Right lobe of liver (tissue), 6 donors: ENCODE measurements around the gene SUCO. TPM values are rescaled to one million over a fixed set of nuclear protein-coding genes. Genes with fewer than 3 reads are reported as not detected.
"Not testable (repeated sequence)": the region's sequence is repeated elsewhere in the genome, so short reads cannot be mapped to it uniquely, and the experiment has no call there.

Experiments used
- ATAC-seq, 4 donors: fragments of 200-7000 bp; cut with Tn5 transposase; one replicate each; pipeline ENCODE4 v1.9.1; 2020; ENCODE audit warnings: mild to moderate bottlenecking in 4 of 4, moderate library complexity in 4 of 4
- DNase-seq, 3 donors: peaks; one replicate each; pipeline ENCODE4 v3.0.0-alpha.2; 2020
- H3K27ac ChIP-seq, 3 donors: fragments of 200-600 bp; one replicate each; pipeline ENCODE4 v1.8.0; 2022
- H3K27me3 ChIP-seq, 2 donors: fragments of 200-600 bp; one replicate each; pipeline ENCODE4 v1.8.0; 2022
- H3K36me3 ChIP-seq, 4 donors: fragments of 200-600 bp; sonication (generic) in 1 of 4; one replicate each; pipeline versions ENCODE4 v1.5.1 to v1.8.0; 2017 to 2022; ENCODE audit warnings: control low read depth in 1 of 4
- H3K4me1 ChIP-seq, 4 donors: fragments of 200-600 bp; sonication (generic) in 1 of 4; one replicate each; pipeline versions ENCODE4 v1.5.1 to v1.8.0; 2017 to 2022; ENCODE audit warnings: control low read depth in 1 of 4
- H3K4me3 ChIP-seq, 3 donors: fragments of 200-600 bp; one replicate each; pipeline ENCODE4 v1.8.0; 2022
- H3K9me3 ChIP-seq, 4 donors: fragments of 200-600 bp; sonication (generic) in 1 of 4; one replicate each; pipeline versions ENCODE4 v1.5.1 to v1.8.0; 2017 to 2022; ENCODE audit warnings: control low read depth in 1 of 4
- POLR2A ChIP-seq: fragments of 450-650 bp; IDR thresholded peaks from one replicate; pipeline ENCODE4 v1.6.1; 2017; ENCODE audit warnings: antibody characterized with exemption, mild to moderate bottlenecking
- WGBS: methylation state at CpG from one replicate; pipeline ENCODE4 v1.1.6; 2018; ENCODE audit warnings: low coverage, low lambda C conversion rate; ENCODE audit not compliant: insufficient coverage; ENCODE audit errors: missing lambda C conversion rate; 5-methylcytosine and 5-hydroxymethylcytosine counted together
- intact Hi-C, 2 donors: fragments of 100-400 bp; cut with DNase I; formaldehyde crosslinking; loops; one replicate each; pipeline versions ENCODE4 v1.11.2 to v1.14.1; 2022
- total RNA-seq, 6 experiments: library from RNA; depleted of rRNA in 2 of 6; stranded (reverse); fragments of >200 nt in 2 of 6; fragmentation: NEBNext Ultra II Directional in 3 of 6; extraction: Animal tissue kit (Norgen Biotek cat#: 25700) in 3 of 6; gene quantifications; one replicate each; pipeline versions ENCODE4 v1.1.0 to v1.2.4, GENCODE V29; 2016 to 2023
- TF ChIP-seq, protein P1 (sequence below), 4 donors: fragments of 200-600 bp in 3 of 4; fragments of 450-650 bp in 1 of 4; IDR thresholded peaks; one replicate each; pipeline versions ENCODE4 v1.5.1 to v1.8.0; 2016 to 2022; ENCODE audit warnings: antibody characterized with exemption in 4 of 4, mild to moderate bottlenecking in 2 of 4
- donor health status: DM: no; HTN: yes; CAD: no.
- donor health status: DM: no; HTN: no; CAD: no.
- donor health status: DM: no; HTN: no; CAD: no.
- donor health status: DM: no; HTN: yes; CAD: no.
- donor health status: DM: no; HTN: yes; CAD: no.

SUCO gene
- total RNA-seq, 6 experiments from 2014 or later = 6.6 to 17.9 (median 11.2) TPM

DNA sequence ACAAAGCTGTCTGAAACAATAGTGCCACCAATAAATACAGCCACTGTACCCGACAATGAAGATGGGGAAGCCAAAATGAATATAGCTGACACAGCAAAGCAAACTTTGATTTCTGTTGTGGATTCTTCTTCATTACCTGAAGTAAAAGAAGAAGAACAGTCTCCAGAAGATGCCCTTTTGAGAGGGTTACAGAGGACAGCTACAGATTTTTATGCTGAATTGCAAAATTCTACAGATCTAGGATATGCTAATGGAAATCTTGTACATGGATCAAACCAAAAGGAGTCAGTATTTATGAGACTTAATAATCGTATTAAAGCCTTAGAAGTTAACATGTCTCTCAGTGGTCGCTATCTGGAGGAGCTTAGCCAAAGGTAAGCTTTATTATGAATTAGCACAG lies 56.6 kb downstream of the SUCO start:
- Histone ChIP-seq H3K4me3 (no peak overlapping the region), H3K27me3 (no peaks in the 10 kb centered on the region), H3K27ac (no peak overlapping the region), H3K4me1 (no peaks in the 10 kb centered on the region), H3K9me3 (no peaks in the 10 kb centered on the region), H3K36me3 (peaks cover 0 to 8% (median 6%) of the 10 kb centered on the region in 4 donors)
- DNase-seq (no peak), ATAC-seq (no peak)
- 92% methylated on average over 3 of the region's 3 CpGs for WGBS
- TF ChIP-seq, protein P1, sequence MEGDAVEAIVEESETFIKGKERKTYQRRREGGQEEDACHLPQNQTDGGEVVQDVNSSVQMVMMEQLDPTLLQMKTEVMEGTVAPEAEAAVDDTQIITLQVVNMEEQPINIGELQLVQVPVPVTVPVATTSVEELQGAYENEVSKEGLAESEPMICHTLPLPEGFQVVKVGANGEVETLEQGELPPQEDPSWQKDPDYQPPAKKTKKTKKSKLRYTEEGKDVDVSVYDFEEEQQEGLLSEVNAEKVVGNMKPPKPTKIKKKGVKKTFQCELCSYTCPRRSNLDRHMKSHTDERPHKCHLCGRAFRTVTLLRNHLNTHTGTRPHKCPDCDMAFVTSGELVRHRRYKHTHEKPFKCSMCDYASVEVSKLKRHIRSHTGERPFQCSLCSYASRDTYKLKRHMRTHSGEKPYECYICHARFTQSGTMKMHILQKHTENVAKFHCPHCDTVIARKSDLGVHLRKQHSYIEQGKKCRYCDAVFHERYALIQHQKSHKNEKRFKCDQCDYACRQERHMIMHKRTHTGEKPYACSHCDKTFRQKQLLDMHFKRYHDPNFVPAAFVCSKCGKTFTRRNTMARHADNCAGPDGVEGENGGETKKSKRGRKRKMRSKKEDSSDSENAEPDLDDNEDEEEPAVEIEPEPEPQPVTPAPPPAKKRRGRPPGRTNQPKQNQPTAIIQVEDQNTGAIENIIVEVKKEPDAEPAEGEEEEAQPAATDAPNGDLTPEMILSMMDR (IDR thresholded peaks at IDR 0.05) = no peak
- no peak for TF ChIP-seq POLR2A
- intact Hi-C loops = no loop called here

DNA sequence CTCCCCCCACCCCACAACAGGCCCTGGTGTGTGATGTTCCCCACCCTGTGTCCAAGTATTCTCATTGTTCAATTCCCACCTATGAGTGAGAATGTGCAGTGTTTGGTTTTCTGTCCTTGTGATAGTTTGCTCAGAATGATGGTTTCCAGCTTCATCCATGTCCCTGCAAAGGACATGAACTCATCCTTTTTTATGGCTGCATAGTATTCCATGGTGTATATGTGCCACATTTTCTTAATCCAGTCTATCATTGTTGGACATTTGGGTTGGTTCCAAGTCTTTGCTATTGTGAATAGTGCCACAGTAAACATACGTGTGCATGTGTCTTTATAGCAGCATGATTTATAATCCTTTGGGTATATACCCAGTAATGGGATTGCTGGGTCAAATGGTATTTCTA lies 58.5 kb downstream of the SUCO start:
- H3K27ac ChIP-seq, H3K27me3 ChIP-seq, H3K9me3 ChIP-seq, intact Hi-C loops, H3K36me3 ChIP-seq, DNase-seq, H3K4me3 ChIP-seq, H3K4me1 ChIP-seq, ATAC-seq: not testable (repeated sequence)
- WGBS = no CpG with 5 or more reads among the region's 1 CpG

DNA sequence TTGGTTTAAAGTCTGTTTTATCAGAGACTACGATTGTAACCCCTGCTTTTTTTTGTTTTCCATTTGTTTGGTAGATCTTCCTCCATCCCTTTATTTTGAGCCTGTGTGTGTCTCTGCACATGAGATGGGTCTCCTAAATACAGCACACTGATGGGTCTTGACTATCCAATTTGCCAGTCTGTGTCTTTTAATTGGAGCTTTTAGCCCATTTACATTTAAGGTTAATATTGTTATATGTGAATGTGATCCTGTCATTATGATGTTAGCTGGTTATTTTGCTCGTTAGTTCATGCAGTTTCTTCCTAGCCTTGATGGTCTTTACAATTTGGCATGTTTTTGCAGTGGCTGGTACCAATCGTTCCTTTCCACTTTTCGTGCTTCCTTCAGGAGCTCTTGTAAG lies 62.1 kb downstream of the SUCO start:
- intact Hi-C loops = not testable (repeated sequence)
- H3K36me3 ChIP-seq = peaks cover 0 to 11% (median 2%) of the 10 kb centered on the region in 4 donors

DNA sequence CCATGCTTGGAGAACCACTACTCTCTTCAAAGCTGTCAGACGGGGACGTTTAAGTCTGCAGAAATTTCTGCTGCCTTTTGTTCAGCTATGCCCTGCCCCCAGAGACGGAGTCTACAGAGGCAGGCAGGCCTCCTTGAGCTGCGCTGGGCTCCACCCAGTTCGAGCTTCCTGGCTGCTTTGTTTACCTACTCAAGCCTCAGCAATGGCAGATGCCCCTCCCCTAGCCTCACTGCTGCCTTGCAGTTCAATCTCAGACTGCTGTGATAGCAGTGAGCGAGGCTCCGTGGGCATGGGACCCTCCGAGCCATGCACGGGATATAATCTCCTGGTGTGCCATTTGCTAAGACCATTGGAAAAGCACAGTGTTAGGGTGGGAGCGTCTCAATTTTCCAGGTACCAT lies 63.8 kb downstream of the SUCO start:
- H3K27me3 ChIP-seq, H3K4me1 ChIP-seq, intact Hi-C loops, ATAC-seq, H3K36me3 ChIP-seq, DNase-seq, H3K27ac ChIP-seq, H3K4me3 ChIP-seq, H3K9me3 ChIP-seq: not testable (repeated sequence)
- 54% methylated on average over 3 of the region's 10 CpGs for WGBS

More for the DNA sequence above, 62.1 kb downstream of the SUCO start:
- DNase-seq, H3K4me1 ChIP-seq, H3K4me3 ChIP-seq, ATAC-seq, H3K27ac ChIP-seq, H3K9me3 ChIP-seq, H3K27me3 ChIP-seq: not testable (repeated sequence)
- 100% methylated on average over 2 of the region's 4 CpGs for WGBS

DNA sequence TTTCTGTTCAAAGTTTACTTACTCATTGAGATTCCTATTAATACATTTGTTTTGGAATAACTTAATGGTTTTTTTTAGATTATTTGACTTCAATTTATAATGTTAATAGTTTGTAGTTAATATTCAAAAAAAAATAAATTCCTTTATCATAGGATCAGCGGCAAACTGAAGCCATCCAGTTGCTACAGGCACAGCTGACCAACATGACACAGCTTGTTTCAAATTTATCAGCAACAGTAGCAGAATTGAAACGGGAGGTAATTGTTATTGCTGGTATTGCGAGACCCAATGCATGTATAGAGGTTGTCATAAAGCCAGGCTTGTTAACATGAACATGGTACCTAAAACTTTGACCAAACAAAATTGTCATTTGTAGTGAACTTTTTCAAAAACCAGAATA lies 67.0 kb downstream of the SUCO start:
- peaks cover 0 to 12% (median 1%) of the 10 kb centered on the region in 4 donors for H3K36me3 ChIP-seq

DNA sequence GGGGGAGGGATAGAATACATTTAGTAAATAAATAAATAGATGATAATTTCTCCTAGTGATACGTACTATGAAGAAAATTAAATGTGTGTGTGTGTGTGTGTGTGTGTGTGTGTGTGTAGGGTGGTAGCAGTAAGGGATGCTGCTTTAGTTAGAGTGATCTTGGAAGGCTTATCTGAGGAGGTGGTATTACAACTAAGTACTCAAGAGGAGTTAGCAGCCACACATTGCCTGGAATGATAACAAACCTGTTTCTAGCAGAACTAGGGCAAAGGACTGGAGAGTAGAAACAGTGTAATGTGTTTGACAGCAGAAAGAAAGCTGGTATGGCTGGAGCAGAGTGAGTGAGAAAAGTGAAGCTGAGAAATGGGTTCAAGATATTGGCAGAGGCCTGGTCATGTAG lies 67.7 kb downstream of the SUCO start:
- Histone ChIP-seq H3K4me1 (no peaks in the 10 kb centered on the region), H3K27ac (no peak overlapping the region), H3K9me3 (no peaks in the 10 kb centered on the region), H3K27me3 (no peaks in the 10 kb centered on the region), H3K4me3 (no peak overlapping the region), H3K36me3 (peaks cover 0 to 14% (median 1%) of the 10 kb centered on the region in 4 donors)
- TF ChIP-seq, protein P1 (IDR thresholded peaks at IDR 0.05) = no peak
- no peak for TF ChIP-seq POLR2A
- intact Hi-C loops = no loop called here
- 100% methylated on average over 1 of the region's 1 CpG for WGBS
- ATAC-seq (no peak), DNase-seq (no peak)

More for the DNA sequence above, 67.0 kb downstream of the SUCO start:
- Histone ChIP-seq H3K27me3 (no peaks in the 10 kb centered on the region), H3K4me3 (no peak overlapping the region), H3K27ac (no peak overlapping the region), H3K4me1 (no peaks in the 10 kb centered on the region), H3K9me3 (no peaks in the 10 kb centered on the region)
- WGBS = 92% methylated on average over 3 of the region's 3 CpGs
- no peak for TF ChIP-seq POLR2A
- TF ChIP-seq, protein P1 (IDR thresholded peaks at IDR 0.05) = no peak
- DNase-seq = no peak
- intact Hi-C loops = no loop called here
- ATAC-seq = no peak
